Psoas muscle (tissue), 8 donors: ENCODE measurements around the gene CELF1. TPM values are rescaled to one million over a fixed set of nuclear protein-coding genes. Genes with fewer than 3 reads are reported as not detected.

Source experiments
- ATAC-seq, 4 donors: fragments of 200-7000 bp; cut with Tn5 transposase; one replicate each; pipeline ENCODE4 v1.9.1; 2020; ENCODE audit warnings: moderate library complexity in 3 of 4, mild to moderate bottlenecking in 2 of 4
- DNase-seq, 2 donors: peaks; one replicate each; pipeline ENCODE4 v3.0.0-alpha.2; 2020
- H3K27ac ChIP-seq: fragments of 200-600 bp; one replicate; pipeline ENCODE4 v1.8.0; 2022
- H3K27me3 ChIP-seq, 3 donors: fragments of 200-600 bp in 1 of 3; one replicate each; pipeline versions ENCODE4 v1.6.1 to v1.8.0; 2013 to 2022; ENCODE audit warnings: low read length in 2 of 3, mild to moderate bottlenecking in 2 of 3, moderate library complexity in 1 of 3; ENCODE audit not compliant: insufficient read depth in 3 of 3
- H3K36me3 ChIP-seq, 2 donors: fragments of 200-600 bp in 1 of 2; one replicate each; pipeline versions ENCODE4 v1.6.1 to v1.8.0; 2013 to 2022; ENCODE audit warnings: low read depth in 1 of 2, mild to moderate bottlenecking in 1 of 2, moderate library complexity in 1 of 2; ENCODE audit not compliant: insufficient read depth in 1 of 2
- H3K4me1 ChIP-seq: fragments of 200-600 bp; one replicate; pipeline ENCODE4 v1.8.0; 2022
- H3K4me3 ChIP-seq: fragments of 200-600 bp; one replicate; pipeline ENCODE4 v1.8.0; 2022; ENCODE audit warnings: mild to moderate bottlenecking
- H3K9me3 ChIP-seq: fragments of 200-600 bp; one replicate; pipeline ENCODE4 v1.8.0; 2022
- WGBS, 3 donors: extraction: QIAGEN DNeasy Blood & Tissue Kit; methylation state at CpG; one replicate each; pipeline versions ENCODE4 v1.1.6 to v1.1.7; 2013; 5-methylcytosine and 5-hydroxymethylcytosine counted together
- intact Hi-C, 2 donors: fragments of 100-400 bp; cut with DNase I; formaldehyde crosslinking; loops; one replicate each; pipeline versions ENCODE4 v1.11.0 to v1.14.2; 2022
- polyA plus RNA-seq, 3 donors: library from polyadenylated mRNA; stranded (reverse); fragments of 200-250 nt; gene quantifications; one replicate each; pipeline ENCODE4 v1.2.3, GENCODE V29; 2013
- total RNA-seq, 4 donors: library from RNA; stranded (reverse); fragmentation: NEBNext Ultra II Directional in 2 of 4; extraction: Animal tissue kit (Norgen Biotek cat#: 25700) in 2 of 4; gene quantifications; one replicate each; pipeline versions ENCODE4 v1.2.1 to v1.2.4, GENCODE V29; 2021 to 2023
- TF ChIP-seq, protein P1 (sequence below): fragments of 200-600 bp; IDR thresholded peaks from one replicate; pipeline ENCODE4 v1.8.0; 2022; ENCODE audit warnings: antibody characterized with exemption
- donor health status: healthy with polysubstance abuse.
- donor health status: DM: no; HTN: no; CAD: no; lungs with moderate emphysema.
- donor health status: Bipolar disorder and iron deficiency.
- donor health status: healthy.
- donor health status: DM: yes; HTN: yes; CAD: no.
- donor health status: DM: no; HTN: no; CAD: no.
- donor health status: DM: no; HTN: no; CAD: no.
- donor health status: DM: yes; HTN: yes; CAD: no.

CELF1 gene
- total and polyA plus RNA-seq, 7 donors = 40.1 to 193 (median 112) TPM

DNA sequence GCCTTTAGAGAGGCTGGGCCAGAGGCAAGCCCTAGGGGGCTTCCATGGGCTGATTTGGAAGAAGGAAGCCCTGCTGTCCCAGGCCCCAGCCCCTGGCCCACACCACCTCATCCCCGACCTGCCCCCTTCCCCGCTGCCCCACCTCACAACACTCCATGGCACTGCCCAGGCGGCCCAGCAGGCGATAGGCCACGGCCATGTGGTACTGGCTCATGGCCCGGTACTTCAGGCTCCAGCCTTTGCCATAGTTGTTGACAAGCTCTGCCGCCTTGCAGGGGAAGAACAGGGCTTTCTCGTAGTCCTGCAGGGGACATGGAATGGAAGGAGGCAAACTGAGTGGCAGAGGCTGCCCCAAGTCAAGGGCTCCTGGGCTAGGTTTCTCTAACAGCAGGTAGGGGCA, 110.4 kb downstream of the CELF1 start:
- Histone ChIP-seq H3K27me3 (no peaks in the 10 kb centered on the region), H3K27ac (peak overlapping the region; percentile 41), H3K4me1 (peaks cover 30% of the 10 kb centered on the region), H3K9me3 (no peaks in the 10 kb centered on the region), H3K36me3 (peaks cover 0 to 25% of the 10 kb centered on the region in 2 donors), H3K4me3 (no peak overlapping the region)
- ATAC-seq (peak; percentile 56 to 74 (median 66)), DNase-seq (peak in 1 of 2 donors; percentile 67)
- TF ChIP-seq, protein P1, sequence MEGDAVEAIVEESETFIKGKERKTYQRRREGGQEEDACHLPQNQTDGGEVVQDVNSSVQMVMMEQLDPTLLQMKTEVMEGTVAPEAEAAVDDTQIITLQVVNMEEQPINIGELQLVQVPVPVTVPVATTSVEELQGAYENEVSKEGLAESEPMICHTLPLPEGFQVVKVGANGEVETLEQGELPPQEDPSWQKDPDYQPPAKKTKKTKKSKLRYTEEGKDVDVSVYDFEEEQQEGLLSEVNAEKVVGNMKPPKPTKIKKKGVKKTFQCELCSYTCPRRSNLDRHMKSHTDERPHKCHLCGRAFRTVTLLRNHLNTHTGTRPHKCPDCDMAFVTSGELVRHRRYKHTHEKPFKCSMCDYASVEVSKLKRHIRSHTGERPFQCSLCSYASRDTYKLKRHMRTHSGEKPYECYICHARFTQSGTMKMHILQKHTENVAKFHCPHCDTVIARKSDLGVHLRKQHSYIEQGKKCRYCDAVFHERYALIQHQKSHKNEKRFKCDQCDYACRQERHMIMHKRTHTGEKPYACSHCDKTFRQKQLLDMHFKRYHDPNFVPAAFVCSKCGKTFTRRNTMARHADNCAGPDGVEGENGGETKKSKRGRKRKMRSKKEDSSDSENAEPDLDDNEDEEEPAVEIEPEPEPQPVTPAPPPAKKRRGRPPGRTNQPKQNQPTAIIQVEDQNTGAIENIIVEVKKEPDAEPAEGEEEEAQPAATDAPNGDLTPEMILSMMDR = no peak
- WGBS, 3 donors = 30 to 68% (median 41%) methylated on average over 8 of the region's 8 CpGs
- intact Hi-C loops = no loop called here

DNA sequence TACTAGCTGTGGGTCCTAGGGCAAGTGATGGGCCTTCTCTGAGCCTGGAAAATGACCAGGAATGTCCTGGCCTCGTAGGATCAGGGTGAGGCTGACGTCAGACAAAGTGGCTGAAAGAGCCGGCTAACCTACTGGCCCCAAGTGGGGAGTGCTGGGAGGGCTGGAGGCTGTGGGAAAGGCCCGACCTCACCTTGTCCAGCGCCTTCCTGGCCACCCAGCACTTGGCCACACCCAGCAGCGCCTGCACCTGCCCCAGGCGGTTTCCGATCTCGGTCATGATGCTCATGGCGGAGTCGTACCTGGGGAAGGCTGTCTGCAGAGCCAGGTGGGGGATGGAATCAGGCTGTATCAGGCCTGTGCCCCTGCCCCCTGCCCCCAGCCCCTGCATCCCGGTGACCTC, 111.5 kb downstream of the CELF1 start:
- WGBS, 3 donors = 80 to 84% (median 82%) methylated on average over 8 to 12 of the region's 12 CpGs
- H3K4me1 ChIP-seq = peaks cover 27% of the 10 kb centered on the region
- TF ChIP-seq, protein P1 = no peak
- DNase-seq = no peak
- H3K9me3 ChIP-seq = no peaks in the 10 kb centered on the region
- peaks cover 0 to 15% of the 10 kb centered on the region in 2 donors for H3K36me3 ChIP-seq
- H3K27ac ChIP-seq = no peak overlapping the region
- H3K4me3 ChIP-seq = no peak overlapping the region
- ATAC-seq = no peak
- no peaks in the 10 kb centered on the region for H3K27me3 ChIP-seq
- intact Hi-C loops = no loop called here

DNA sequence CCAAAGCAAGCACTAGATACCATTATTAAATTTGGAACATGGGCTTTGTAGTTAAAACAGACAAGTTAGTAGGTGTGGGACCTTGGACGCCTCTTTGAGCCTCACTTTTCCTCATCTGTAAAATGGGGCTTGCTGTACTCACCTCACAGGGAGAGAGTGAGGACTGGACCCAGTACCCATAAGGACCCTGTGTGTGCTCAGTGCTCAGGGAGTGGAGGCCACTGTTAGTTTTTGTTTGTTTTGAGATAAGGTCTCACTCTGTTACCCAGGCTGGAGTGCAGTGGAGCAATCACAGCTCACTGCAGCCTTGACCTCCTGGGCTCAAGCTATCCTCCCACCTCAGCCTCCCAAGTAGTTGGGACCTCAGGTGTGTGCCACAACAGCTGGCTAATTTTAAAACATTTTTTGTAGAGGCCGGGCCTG, 112.9 kb downstream of the CELF1 start:
- intact Hi-C loops = no loop called here
- H3K4me1 ChIP-seq = peaks cover 27% of the 10 kb centered on the region
- peaks cover 0 to 14% of the 10 kb centered on the region in 2 donors for H3K36me3 ChIP-seq
- no peak overlapping the region for H3K4me3 ChIP-seq
- no peaks in the 10 kb centered on the region for H3K9me3 ChIP-seq
- TF ChIP-seq, protein P1 = no peak
- ATAC-seq (no peak), DNase-seq (no peak)
- H3K27me3 ChIP-seq = no peaks in the 10 kb centered on the region
- no peak overlapping the region for H3K27ac ChIP-seq
- WGBS, 3 donors = 90 to 95% (median 90%) methylated on average over 2 of the region's 2 CpGs

DNA sequence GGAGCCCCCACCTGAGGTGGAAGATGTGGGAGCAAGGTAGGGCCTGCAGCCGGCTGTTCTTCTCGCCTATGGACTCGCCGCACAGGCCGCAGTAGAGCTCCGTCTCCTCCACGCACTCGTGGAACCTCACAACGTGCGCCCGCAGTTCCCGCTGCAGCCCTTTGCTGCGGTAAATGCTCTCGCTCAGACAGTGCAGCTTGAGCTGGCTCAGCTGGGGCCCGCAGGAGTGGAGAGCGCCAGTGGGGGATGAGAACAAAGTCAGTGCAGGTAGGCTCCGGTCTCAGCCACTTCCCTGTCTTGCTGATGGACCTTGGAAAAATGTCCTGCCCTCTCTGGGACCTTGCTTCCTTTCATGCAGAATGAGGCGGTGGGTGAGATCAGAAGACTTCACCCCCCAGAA, 114.2 kb downstream of the CELF1 start:
- Histone ChIP-seq H3K4me3 (no peak overlapping the region), H3K27ac (no peak overlapping the region), H3K27me3 (no peaks in the 10 kb centered on the region), H3K9me3 (no peaks in the 10 kb centered on the region), H3K36me3 (peaks cover 0 to 10% of the 10 kb centered on the region in 2 donors), H3K4me1 (peaks cover 24% of the 10 kb centered on the region)
- TF ChIP-seq, protein P1 = no peak
- DNase-seq = no peak
- no peak for ATAC-seq
- 91 to 92% (median 91%) methylated on average over 18 of the region's 18 CpGs for WGBS, 3 donors
- intact Hi-C loops = no loop called here
